Endothelial cell of umbilical vein (primary cell): ENCODE measurements around the gene IL36B. TPM values are rescaled to one million over a fixed set of nuclear protein-coding genes. Genes with fewer than 3 reads are reported as not detected.

Experiments
- BruUV-seq: library from RNA; stranded (reverse); fragments of 400-500 nt; replicated peaks from 2 replicates; lab custom pipeline; 2021; lab: Mats Ljungman, UMichigan
- CTCF ChIA-PET: fragments of 300-600, 350-600 bp; sonication (Branson Sonifier 250); formaldehyde crosslinking; loops from one replicate; lab custom pipeline; 2021; ENCODE audit warnings: antibody characterized with exemption, inconsistent platforms; lab: Charles Lee
- POLR2A ChIA-PET: fragments of 300-600, 350-600 bp; sonication (Branson Sonifier 250); formaldehyde crosslinking; loops from one replicate; lab custom pipeline; 2021; ENCODE audit warnings: antibody characterized with exemption, inconsistent platforms; lab: Charles Lee
- DNase-seq: peaks from one replicate; pipeline ENCODE4 v3.0.0-alpha.2; 2011; ENCODE audit warnings: low read depth, low spot score
- FAIRE-seq: peaks from 2 replicates; lab custom pipeline; 2011; peaks lifted over from hg19 to GRCh38; lab: Jason Lieb, UNC
- H2AFZ ChIP-seq: 2 replicates; pipeline ENCODE4 v1.6.0; 2012; ENCODE audit warnings: low read depth, low read length, control low read depth, inconsistent platforms
- H3K27ac ChIP-seq: 2 replicates; pipeline ENCODE4 v1.5.1; 2011; ENCODE audit warnings: low read depth, mild to moderate bottlenecking, control low read depth, low read length, moderate library complexity; ENCODE audit not compliant: insufficient read depth
- H3K27me3 ChIP-seq, 2 experiments: 2 replicates each; pipeline versions ENCODE4 v1.6.0 to v1.6.1; 2011; ENCODE audit warnings: low read length in 2 of 2, mixed read lengths in 1 of 2; ENCODE audit not compliant: control insufficient read depth in 2 of 2, insufficient read depth in 2 of 2
- H3K36me3 ChIP-seq, 2 experiments: 2 replicates in 1 of 2; 3 replicates in 1 of 2; pipeline ENCODE4 v1.5.1; 2011; ENCODE audit warnings: low read length in 2 of 2, mild to moderate bottlenecking in 1 of 2, moderate library complexity in 1 of 2; ENCODE audit not compliant: control insufficient read depth in 2 of 2, insufficient read depth in 2 of 2; ENCODE audit errors: extremely low read depth in 1 of 2
- H3K4me1 ChIP-seq: 3 replicates; pipeline ENCODE4 v1.5.1; 2011; ENCODE audit warnings: mild to moderate bottlenecking, low read length; ENCODE audit not compliant: control insufficient read depth, insufficient read depth; ENCODE audit errors: extremely low read depth
- H3K4me2 ChIP-seq: 2 replicates; pipeline ENCODE4 v1.6.1; 2011; ENCODE audit warnings: low read length, control low read depth, mixed read lengths; ENCODE audit not compliant: insufficient read depth
- H3K4me3 ChIP-seq, 3 experiments: fragments of 200-600 bp in 1 of 3; sonication (generic), shearing (Covaris generic) in 1 of 3; replicated peaks in 1 of 3; 2 replicates each; pipeline ENCODE4 v1.5.1; 2011 to 2016; ENCODE audit warnings: control low read depth in 3 of 3, low read length in 3 of 3, mild to moderate bottlenecking in 2 of 3, inconsistent platforms in 1 of 3, low read depth in 1 of 3, moderate library complexity in 1 of 3; ENCODE audit not compliant: insufficient read depth in 1 of 3
- H3K79me2 ChIP-seq: 2 replicates; pipeline ENCODE4 v1.6.0; 2012; ENCODE audit warnings: low read length, inconsistent platforms; ENCODE audit not compliant: control insufficient read depth, insufficient read depth
- H3K9ac ChIP-seq: replicated peaks from 2 replicates; pipeline ENCODE3; 2011; ENCODE audit warnings: low read length, control low read depth; ENCODE audit not compliant: insufficient read depth; ENCODE audit errors: extremely low read depth
- H3K9me1 ChIP-seq: replicated peaks from 3 replicates; pipeline ENCODE4 v1.6.0; 2011; ENCODE audit warnings: mild to moderate bottlenecking, low read length; ENCODE audit not compliant: control insufficient read depth, insufficient read depth; ENCODE audit errors: extremely low read depth
- H3K9me3 ChIP-seq: replicated peaks from 2 replicates; pipeline ENCODE4 v1.5.1; 2012; ENCODE audit warnings: low read length, inconsistent platforms; ENCODE audit not compliant: control insufficient read depth, insufficient read depth
- H4K20me1 ChIP-seq: replicated peaks from 2 replicates; pipeline ENCODE3; 2011; ENCODE audit warnings: mild to moderate bottlenecking, low read length; ENCODE audit not compliant: control insufficient read depth, insufficient read depth; ENCODE audit errors: extremely low read depth
- CTCF ChIP-seq, 2 donors: IDR thresholded peaks; 1 replicate in 1 of 2; 2 replicates in 1 of 2; pipeline ENCODE4 v1.5.1; 2011; ENCODE audit warnings: low read length in 2 of 2, mild to moderate bottlenecking in 2 of 2, moderate library complexity in 2 of 2, control low read depth in 1 of 2, inconsistent platforms in 1 of 2, low read depth in 1 of 2; ENCODE audit not compliant: insufficient read depth in 1 of 2; ENCODE audit errors: extremely low read depth in 1 of 2
- EZH2 ChIP-seq: IDR thresholded peaks from 2 replicates; pipeline ENCODE4 v1.6.1; 2012; ENCODE audit warnings: borderline replicate concordance, low read depth, mild to moderate bottlenecking, moderate library complexity, low read length, inconsistent platforms; ENCODE audit not compliant: severe bottlenecking
- FOS ChIP-seq: IDR thresholded peaks from 2 replicates; pipeline ENCODE4 v1.6.1; 2011; ENCODE audit warnings: mild to moderate bottlenecking, low read length, moderate library complexity, borderline replicate concordance; ENCODE audit not compliant: insufficient read depth
- GATA2 ChIP-seq: IDR thresholded peaks from 2 replicates; pipeline ENCODE4 v1.7.0; 2011; ENCODE audit warnings: low read depth, mild to moderate bottlenecking, moderate library complexity, mixed read lengths, low read length; ENCODE audit not compliant: insufficient read length, insufficient read depth
- JUN ChIP-seq: IDR thresholded peaks from 2 replicates; pipeline ENCODE4 v1.6.1; 2011; ENCODE audit warnings: borderline replicate concordance, low read depth; ENCODE audit not compliant: insufficient read length, insufficient read depth
- MAX ChIP-seq: IDR thresholded peaks from 2 replicates; pipeline ENCODE4 v1.6.1; 2011; ENCODE audit not compliant: insufficient read depth, insufficient read length
- MYC ChIP-seq: IDR thresholded peaks from one replicate; pipeline ENCODE4 v1.6.1; 2011; ENCODE audit warnings: mild to moderate bottlenecking, low read depth, low read length
- POLR2A ChIP-seq: IDR thresholded peaks from 2 replicates; pipeline ENCODE4 v1.6.1; 2012; ENCODE audit warnings: low read depth, mild to moderate bottlenecking, control low read depth, low read length
- POLR2AphosphoS5 ChIP-seq: IDR thresholded peaks from 2 replicates; pipeline ENCODE4 v1.6.1; 2012; ENCODE audit warnings: low read depth, mild to moderate bottlenecking, control low read depth, low read length, moderate library complexity; ENCODE audit not compliant: insufficient read depth
- dilution Hi-C: fragments of 300-500 bp; cut with MboI; formaldehyde crosslinking; loops from one replicate; pipeline ENCODE4 v1.15.0; 2019; ENCODE audit warnings: low sequenced_read_pairs; ENCODE audit not compliant: extremely low pct_ligation_motif_present
- intact Hi-C: fragments of 100-400 bp; cut with micrococcal nuclease; formaldehyde crosslinking; loops from one replicate; pipeline ENCODE4 v1.10.0; 2022
- polyA plus RNA-seq, 4 experiments: library from polyadenylated mRNA; depleted of rRNA in 3 of 4; stranded (reverse) in 3 of 4; unstranded in 1 of 4; fragments of >200 nt; gene quantifications; 2 replicates each; pipeline versions ENCODE4 v1.2.1 to v1.2.3, GENCODE V29; 2011 to 2012; ENCODE audit warnings: missing spikeins in 1 of 4
- total RNA-seq: library from RNA; stranded (reverse); gene quantifications from 2 replicates; pipeline ENCODE4 v1.2.3, GENCODE V29; 2021

Gene IL36B
- total and polyA plus RNA-seq, 2 donors (not counting 3 experiments of a cell fraction or from before 2014, with no cell fraction given): not detected

GRCh38 chr2:113060796-113061195 is 8.1 kb upstream of the IL36B start:
- DNase-seq (no peak), FAIRE-seq (no peak)
- no peaks in the 10 kb centered on the region for H3K36me3 ChIP-seq
- no peaks in the 10 kb centered on the region for H3K4me1 ChIP-seq
- intact Hi-C loops (no loop called here), dilution Hi-C loops (no loop called here)
- H3K9me3 ChIP-seq: no peaks in the 10 kb centered on the region
- H3K4me3 ChIP-seq: no peak overlapping the region
- no TSS peak for BruUV-seq
- H3K27me3 ChIP-seq: no peaks in the 10 kb centered on the region
- H3K9me1 ChIP-seq: no peaks in the 10 kb centered on the region
- no peak overlapping the region for H3K4me2 ChIP-seq
- ChIA-PET POLR2A (no interaction called here), CTCF (no interaction called here)
- TF ChIP-seq POLR2AphosphoS5: no peak
- no peak for TF ChIP-seq POLR2A
- TF ChIP-seq GATA2: no peak
- TF ChIP-seq MYC: no peak
- TF ChIP-seq JUN: no peak
- no peak for TF ChIP-seq EZH2
- TF ChIP-seq MAX: no peak
- TF ChIP-seq FOS: no peak
- TF ChIP-seq CTCF (IDR thresholded peaks at IDR 0.05; ENCODE audit: extremely low read depth in 1 of 2, insufficient read depth in 1 of 2, low read depth in 1 of 2, low read length in 2 of 2): no peak
- H3K27ac ChIP-seq: no peak overlapping the region
- H2AFZ ChIP-seq: no peak overlapping the region
- H3K79me2 ChIP-seq: no peaks in the 10 kb centered on the region
- H4K20me1 ChIP-seq: no peaks in the 10 kb centered on the region
- no peak overlapping the region for H3K9ac ChIP-seq
